HG03469 (cell line): ENCODE measurements around the gene CLCF1.

Source experiments
- ATAC-seq: cut with Tn5 transposase; IDR thresholded peaks from one replicate; pipeline ENCODE4 v1.9.1; 2021; ENCODE audit warnings: mild to moderate bottlenecking, moderate library complexity, moderate number of reproducible peaks; ENCODE audit not compliant: unreplicated experiment

Gene CLCF1

DNA sequence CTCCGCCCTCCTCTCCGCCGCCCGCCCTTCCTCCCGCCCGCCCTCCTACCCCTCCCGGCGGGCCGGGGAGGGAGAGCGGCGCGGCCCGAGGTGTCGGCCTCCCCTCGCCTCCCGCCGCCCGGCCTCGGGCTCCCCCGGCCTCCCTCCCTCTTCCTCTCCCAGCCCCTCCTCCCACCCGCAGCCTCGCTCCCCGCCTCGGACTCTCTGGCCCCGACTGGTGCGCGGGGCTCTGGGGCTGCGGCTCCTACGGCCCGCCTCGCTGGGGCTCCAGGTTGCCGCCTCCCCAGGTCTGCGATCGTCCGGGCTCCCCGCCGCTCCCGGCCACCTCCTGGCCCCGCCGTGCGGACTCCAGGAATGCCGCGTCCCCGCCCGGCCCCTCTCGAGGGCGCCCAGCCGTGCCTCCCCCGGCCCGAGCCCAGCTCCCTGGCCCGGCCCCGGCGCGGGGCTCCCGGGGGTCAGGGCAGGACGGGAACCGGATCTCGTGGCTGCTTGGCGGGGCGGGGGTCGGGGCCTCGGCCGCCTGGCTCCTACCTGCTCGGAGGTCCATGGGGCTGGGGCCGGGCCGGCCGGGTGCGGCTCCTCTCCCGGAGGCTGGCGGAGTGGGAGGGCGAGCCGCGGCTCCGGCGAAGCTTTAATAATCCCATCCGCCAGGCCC lies at the start of gene CLCF1:
Gene CLCF1 (minus strand): TSS at position 606 of the 655 bp plus-strand sequence. CDS start 59 bp downstream, at position 547.
- no peak for ATAC-seq

DNA sequence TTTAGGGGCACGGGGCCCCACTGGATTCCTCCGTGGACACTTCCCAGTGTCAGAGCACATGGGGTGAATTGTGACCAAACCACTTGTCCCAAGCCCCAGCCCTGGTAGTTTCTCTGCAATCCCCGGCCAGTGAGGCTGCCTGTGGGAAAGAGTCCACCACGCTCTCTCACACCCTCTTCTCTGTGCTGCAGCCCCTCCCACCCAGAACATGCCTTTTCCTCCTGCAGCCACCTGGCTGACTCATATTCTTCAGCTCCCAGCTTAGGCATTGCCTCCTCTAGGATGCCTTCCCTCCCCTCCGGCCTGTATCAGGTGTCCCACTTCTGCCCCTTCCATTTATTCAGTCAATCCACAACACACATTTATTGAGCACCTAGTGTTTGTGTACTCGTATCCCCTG lies 49.5 kb upstream of the CLCF1 start:
- no peak for ATAC-seq

DNA sequence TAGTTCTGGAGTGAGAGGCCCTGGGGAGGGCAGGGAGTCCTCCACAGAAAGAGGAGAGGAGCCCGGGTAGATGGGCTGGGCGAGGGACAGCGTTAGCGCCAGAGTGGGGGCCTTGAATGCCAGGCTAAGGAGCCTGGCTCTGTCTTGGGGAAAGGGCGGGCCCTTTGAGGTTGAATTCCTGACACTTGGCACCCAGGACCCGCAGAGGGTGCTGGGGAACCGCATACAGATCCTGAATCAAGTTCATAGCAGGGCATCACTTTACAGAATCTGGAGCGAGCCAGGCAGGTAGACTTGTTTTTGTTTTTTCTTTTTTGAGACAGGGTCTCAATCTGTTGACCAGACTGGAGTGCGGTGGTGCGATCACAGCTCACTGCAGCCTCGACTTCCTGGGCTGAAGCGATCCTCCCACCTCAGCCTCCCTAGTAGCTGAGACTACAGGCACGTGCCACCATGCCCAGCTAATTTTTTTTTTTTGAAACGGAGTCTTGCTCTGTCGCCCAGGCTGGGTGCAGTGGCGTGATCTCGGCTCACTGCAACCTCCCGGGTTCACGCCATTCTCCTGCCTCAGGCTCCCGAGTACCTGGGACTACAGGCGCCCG lies 48.1 kb upstream of the CLCF1 start:
- no peak for ATAC-seq

DNA sequence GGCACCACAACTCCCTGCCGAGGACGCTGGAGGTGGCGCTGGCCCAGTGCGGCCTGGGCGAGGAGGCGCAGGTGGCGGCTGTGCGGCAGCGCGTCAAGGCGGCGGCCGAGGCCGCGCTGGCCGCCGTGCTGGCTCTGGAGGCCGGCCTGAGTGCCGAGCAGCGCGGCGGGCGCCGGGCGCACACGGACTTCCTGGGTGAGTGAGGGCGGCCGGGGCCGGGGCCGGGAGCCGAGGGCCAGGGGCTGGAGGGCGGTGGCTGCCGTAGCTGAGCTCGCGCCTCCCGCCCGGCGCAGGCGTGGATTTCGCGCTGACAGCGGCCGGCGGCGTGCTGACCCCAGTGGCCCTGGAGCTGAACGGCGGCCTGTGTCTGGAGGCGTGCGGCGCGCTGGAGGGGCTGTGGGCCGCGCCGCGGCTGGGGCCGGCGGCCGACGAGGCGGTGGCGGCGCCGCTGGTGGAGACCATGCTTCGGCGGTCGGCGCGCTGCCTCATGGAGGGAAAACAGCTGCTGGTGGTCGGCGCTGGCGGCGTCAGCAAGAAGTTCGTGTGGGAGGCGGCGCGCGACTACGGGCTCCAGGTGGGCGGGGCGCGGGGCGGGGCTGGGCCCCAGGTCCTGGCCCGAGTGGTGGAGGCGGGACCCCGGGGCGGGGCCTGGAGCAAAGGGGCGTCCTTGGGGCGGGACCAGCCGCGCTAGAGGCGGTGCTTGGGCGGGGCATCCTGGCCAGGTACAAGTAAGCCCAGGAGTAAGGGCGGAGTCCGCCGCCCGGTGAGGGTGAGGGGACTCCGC lies 47.4 kb upstream of the CLCF1 start:
- peak; percentile 52 for ATAC-seq

DNA sequence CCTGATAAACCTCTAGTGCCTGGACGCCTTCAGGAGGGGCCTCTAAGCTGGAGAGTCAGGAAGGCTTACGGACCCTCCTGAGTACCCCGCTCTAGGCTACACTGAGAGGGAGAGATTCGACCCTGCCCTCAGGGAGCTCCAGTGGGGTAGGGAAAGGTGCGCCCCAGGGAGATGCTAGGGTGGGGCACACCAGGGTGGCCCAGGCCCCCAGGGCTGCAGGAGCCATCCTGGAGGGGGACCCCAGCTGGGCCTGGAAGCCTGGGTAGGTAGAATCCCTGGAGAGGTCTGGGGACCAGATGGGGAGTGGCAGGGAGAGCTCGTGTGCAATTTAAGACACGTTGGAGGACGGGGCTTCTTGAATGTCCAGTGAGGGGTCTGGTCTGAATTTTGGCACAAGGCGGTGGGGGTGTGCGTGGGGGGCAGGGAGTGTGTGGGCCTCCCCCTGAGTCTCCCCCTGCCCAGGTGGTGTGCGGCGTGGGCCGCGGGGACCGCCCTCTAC lies 46.8 kb upstream of the CLCF1 start:
- no peak for ATAC-seq

DNA sequence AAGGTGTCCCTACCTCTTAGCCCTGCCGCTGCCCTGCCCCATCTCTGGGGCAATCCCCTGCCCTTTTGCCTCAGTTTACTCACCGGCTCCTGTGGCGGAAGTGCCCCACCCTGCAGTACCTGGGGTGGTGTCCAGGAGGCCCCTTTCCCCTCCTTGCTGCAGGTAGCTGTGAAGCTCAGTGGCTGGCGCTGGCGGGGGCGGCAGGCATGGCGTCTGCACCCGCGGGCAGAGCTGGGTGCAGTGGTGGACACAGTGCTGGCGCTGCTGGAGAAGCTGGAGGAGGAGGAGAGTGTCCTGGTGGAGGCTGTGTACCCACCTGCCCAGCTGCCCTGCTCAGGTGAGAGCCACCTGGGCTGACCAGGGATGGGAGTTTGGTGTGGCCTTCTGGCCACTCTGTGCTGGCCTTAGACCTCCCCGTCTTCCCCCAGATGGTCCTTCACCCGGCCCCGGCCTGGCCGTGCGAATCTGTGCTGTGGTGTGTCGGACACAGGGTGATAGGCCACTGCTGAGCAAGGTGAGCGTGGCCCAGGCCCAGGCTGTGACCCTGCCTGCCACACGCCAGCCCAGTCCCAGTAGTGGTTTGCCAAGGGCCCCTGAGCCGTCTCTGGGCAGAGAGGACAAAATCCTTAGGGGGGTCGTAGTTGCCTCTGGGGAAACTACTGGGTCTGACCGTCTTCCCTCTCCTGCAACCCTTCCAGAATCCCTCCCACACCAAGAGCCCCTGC lies 46.1 kb upstream of the CLCF1 start:
- ATAC-seq: no peak

DNA sequence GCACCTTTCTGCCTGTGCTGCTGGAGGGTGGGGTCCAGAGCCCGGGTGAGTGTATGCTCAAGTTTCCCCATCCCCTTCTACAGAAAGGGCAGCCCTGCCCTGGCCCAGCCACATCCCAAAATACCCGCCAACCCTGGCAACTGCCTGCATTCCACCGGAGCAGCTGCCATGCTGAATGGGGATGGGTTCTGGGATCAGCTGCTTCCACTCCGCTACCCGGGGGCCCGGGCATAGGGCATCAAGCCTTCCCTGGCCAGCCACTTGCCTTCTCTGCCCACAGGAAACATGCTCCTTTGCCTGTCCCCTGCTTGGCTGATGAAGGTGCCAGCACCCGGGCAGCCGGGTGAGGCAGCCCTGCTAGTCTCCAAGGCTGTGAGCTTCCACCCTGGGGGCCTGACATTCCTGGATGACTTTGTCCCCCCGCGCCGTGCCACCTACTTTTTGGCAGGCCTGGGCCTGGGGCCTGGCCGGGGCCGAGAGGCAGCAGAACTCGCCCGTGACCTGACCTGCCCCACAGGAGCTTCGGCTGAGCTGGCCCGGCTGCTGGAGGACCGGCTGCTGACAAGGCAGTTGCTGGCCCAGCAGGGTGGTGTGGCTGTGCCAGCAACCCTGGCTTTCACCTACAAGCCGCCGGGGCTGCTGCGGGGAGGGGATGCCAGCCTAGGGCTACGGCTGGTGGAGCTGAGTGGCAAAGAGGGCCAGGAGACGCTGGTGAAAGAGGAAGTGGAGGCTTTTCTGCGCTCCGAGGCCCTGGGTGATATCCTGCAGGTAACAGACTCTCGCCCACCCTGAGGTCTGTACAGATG lies 45.3 kb upstream of the CLCF1 start:
- ATAC-seq: no peak

DNA sequence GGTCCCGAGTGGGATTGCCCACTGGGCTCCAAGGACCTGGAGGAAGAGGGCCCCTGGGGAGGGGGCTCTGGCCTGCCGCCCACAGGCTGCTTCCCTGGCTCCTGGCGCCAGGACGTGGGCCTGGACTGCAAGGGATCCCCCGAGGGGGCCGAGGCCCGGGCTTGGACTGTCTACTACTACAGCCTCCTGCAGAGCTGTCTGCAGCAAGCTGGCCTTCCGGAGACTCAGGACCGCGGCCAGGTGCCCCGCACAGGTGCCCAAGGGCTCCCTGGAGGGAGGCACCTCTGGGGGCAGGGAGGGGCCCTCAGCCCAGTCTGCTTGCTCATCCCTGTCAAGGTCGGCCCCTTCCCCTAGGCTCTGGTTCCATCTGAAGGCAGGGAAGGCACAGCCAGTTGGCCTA lies 44.0 kb upstream of the CLCF1 start:
- no peak for ATAC-seq

DNA sequence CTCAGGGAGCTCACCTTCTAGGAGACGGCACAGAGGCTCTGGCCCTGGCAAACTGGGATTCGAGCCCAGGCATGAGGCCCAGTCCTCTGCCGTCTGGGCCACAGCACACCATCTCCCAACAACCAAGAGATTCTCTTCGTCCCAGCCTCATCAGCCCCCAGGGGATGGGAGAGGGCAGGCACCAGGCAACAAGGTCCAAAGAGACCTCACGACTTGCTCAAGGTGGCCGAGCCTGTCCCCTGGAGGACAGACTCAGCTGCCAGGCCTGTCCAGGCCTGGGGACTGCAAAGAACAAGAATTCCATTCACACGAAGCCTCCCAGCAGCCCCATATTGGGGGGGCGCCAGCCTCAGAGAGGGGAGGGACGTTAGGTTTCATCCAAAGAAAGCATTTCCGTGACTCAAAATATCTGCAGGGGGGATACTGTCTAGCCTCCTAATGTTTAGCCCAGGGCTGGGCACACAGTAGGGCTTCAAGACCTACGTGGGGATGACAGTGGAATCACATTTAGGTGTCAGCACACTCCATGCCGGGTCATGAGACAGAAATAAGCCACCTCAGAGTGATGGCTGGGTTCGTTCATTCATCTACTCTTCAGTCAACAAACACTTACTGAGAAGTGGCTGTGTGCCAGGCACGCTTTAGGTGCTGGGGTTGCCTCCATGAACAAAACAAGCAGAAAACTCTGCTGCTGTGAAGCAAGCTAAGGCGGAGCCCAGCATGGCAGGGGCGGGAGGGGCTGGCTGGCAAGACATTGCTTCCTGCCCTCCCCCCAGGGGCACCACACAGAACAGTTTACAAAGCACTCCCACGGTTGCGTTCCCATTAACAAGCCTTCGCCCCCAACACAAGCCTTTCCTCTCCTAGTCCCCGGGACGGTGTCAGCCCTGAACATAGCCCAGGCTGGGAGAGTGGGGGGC lies 43.3 kb upstream of the CLCF1 start:
- no peak for ATAC-seq

DNA sequence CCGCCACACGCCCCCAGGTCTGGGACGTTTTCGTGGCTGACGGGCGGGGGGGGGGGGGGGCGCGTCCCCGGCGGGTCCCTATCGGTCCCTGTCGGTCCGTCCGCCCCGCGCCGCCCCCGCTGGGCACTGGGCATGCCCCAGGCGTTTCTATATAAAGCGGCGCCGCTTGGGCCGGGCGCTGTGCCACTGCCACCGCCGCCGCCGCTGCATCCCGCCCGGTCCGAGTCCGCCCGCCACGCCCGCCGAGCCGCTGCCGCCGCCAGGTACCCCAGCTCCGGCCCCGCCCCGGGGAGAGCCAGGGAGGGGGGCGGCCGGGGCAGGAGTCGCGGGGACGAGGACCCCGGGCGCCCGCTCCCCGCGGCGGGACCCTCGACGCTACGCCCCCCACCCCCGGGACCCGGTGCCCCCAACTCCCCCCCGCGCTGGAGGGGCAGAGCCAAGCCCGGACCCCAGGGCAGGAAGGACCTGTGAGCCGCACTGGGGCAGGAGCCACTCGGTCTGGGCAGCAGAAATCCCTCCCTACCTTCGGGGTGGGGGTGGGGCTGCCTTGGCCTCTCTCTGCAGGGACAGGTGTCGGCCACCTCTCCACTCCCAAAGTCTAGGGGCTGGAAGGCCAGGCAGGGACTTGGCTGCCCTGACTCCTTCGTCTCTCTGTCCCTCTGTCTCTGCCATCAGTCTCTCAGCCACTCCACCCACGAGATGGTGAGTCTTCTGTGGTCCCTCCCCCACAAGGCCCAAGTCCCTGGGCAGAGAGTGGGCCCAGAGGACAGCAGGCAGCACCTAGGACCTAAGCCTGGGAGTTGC lies 42.3 kb upstream of the CLCF1 start, which contains the start of gene CARNS1:
Gene CARNS1 (plus strand): TSS at position 178 of the 804 bp plus-strand sequence. CDS start 522 bp downstream, at position 700.
- no peak for ATAC-seq

DNA sequence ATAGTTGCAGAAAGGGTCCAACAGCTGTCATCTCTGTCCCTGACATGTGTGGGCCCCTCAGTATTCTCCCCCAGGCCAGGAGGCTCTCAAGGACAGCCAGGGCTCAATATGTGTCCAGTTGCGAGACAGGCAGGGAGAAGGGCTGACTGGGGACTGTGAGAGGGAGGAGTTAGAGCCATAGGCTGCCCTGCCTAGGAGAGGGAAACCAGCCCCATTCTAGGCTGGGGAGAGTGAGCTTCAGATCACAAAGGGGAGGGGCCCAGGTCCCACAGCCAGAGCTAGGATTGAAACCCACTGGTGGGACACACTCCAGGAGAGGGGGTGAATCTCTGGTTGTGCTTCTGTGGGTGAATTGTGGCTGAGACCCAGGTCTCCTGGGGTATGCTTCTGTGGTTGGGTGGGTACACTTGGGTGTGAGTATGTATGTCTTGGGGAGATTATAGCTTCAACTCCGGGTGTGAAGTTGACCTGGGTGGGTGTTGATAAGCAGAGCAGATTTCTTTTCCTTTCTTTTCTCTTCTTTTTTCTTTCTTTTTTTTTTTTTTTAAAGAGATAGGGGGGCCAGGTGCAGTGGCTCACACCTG lies 40.0 kb upstream of the CLCF1 start:
- ATAC-seq: no peak

DNA sequence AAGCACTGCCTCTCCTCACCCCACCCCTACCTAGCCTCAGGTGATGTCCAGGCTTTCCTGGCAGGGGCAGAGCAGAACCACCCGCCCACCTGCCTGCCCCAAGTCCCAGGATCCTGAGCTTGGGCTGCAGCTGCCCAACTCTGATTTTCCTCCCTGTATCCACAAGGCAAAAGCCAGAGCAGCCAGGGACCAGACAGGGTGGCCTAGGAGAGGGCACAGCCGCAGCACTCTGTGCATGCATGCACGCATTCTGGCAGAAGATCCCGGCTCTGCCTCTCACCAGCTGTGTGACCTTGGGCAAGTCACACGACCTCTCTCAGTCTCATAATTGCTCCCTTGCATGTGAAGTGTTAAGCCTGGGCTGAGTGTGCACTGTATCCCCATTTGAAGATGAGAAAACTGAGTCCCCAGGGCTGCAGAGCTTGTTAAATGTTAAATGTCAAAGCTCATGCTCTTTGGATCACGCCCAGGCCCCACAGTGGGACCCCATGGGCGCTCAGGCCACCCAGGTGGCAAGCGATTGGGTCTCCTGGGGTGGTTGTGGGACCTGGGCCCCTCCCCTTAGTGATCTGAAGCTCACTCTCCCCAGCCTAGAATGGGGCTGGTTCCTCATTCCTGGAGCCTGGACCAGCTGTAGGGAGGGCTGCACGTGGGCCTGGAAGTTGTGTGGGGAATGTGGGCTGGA lies 39.2 kb upstream of the CLCF1 start:
- no peak for ATAC-seq

DNA sequence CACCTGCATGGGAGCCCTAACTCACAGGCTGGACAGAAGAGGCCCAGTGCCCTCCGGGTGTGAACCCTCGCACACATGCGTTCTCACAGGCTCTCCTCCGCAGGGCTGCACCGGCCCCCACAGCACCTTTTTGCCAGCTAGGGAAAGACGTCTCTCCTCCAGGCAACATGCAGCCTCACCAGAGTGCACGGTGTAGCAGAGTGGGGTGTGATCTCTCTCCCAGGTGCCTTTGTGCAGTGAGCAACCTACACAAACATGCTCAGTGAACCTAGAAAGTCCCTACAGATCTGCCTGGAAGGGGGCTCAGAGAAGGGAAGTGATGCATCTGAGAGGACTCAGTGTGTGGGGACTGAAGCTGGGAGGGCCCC lies 38.4 kb upstream of the CLCF1 start:
- ATAC-seq: no peak

DNA sequence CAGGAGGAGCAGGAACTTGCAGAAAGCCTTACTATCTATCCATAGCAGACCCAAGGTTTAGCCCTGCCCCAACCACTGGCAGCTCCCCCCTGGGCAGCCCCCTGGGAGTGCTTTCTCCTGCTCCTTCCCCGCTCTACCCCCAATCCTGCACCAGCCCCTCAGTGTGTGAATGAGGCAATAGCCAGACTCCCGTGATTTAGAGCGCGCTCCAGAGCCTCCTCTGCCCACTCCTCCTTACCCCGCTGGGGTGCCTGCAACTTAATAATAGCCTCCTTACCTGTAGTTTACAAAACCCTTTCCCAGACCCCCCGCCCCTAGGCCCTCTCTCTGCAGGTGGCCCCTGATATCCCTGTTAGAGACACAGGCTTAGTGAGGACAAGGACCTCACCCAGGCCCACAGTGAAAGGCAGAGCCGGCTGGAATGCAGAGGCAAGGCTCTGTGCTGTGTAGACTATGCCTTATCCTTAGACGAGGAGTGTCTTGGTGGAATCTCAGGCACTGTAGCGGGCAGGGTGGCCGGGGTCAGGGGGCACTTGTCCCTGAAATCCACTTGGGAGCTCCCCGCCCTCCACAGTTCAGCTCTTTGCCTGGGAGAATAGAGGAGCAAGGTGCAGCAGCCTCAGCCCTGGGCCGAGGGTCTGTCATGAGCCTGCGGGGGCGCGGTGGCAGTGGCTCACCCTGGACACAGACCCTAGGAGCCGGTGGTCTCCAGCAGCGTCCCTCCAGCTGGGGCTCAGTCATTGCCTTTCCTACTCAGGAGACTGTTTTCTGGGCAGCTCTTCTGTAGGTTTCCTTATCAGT lies 37.8 kb upstream of the CLCF1 start:
- ATAC-seq: no peak

DNA sequence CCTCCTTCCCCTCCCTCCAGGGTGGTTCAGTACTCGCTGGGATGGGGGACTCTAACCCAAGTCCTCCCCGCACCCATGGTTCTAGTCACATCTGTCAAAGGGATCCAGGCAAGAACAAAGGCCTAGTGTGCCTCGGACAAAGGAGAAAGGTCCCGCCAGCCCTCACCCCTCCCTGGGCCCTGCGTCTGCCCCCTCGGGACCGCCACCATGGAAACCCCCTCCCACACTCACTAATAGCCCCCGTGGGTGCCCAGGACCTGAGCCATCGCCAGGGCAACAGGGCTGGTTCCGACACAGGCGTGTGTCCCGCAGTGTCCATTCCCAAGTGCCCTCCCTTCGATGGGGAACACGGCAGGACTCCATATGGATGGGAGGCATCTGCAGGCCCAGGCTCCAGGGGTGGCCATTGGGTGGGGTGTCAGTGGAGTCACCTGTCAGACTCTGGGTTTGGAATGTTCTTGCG lies 37.0 kb upstream of the CLCF1 start:
- ATAC-seq: no peak

DNA sequence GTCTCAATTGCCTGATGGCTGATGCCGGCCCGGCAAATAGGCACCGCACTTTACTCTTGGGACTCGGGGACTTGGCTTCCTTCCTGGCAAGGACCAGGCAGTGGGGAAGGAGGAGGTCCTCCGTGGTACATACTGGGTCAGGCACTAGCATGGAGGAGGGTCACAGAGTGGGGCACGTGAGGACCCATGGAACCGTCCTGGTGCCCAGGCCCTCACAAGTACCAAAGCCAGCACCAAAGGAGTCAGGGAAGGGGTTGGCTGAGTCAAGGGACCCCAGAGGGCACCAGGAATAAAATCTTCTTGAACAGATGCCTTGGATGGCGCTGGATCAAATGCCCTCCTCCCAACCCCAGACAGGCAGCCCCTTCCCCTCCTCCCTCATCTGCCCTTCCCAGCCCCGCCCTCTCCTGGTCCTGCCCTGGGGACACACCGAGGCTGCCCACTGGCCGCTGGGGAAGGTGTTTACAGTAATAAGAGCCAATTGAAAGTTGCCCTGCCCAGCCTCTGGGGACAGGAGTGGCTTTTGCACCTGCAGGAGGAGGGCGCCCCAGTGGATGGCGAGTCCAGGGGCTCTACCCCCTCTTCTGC lies 36.5 kb upstream of the CLCF1 start:
- ATAC-seq: no peak
